Lower leg skin (tissue), 4 donors: ENCODE measurements around the gene CLEC3B. TPM values are rescaled to one million over a fixed set of nuclear protein-coding genes. Genes with fewer than 3 reads are reported as not detected.
A peak's percentile ranks its signal among the peaks of the same experiment; 100 is the strongest.
"Not testable (repeated sequence)": the region's sequence is repeated elsewhere in the genome, so short reads cannot be mapped to it uniquely, and the experiment has no call there.

ENCODE experiments used
- DNase-seq, 2 donors: peaks; one replicate each; pipeline ENCODE4 v3.0.0-alpha.2; 2019; ENCODE audit warnings: low spot score in 2 of 2
- H3K4me3 ChIP-seq: fragments of 200-600 bp; sonication (generic); 2 replicates; pipeline ENCODE4 v1.5.1; 2017; ENCODE audit warnings: mild to moderate bottlenecking, low read depth; ENCODE audit not compliant: poor library complexity, severe bottlenecking
- POLR2A ChIP-seq, 2 donors: fragments of 450-650 bp; IDR thresholded peaks; one replicate each; pipeline ENCODE4 v1.6.1; 2016 to 2017; ENCODE audit warnings: antibody characterized with exemption in 2 of 2, mild to moderate bottlenecking in 1 of 2, moderate library complexity in 1 of 2
- WGBS, 2 donors: methylation state at CpG; one replicate each; pipeline ENCODE4 v1.1.5; 2018; 5-methylcytosine and 5-hydroxymethylcytosine counted together
- intact Hi-C: fragments of 100-400 bp; cut with DNase I; formaldehyde crosslinking; loops from one replicate; pipeline ENCODE4 v1.15.0; 2023; ENCODE audit warnings: low total_unique reads
- total RNA-seq, 4 donors: library from RNA; depleted of rRNA; stranded (reverse); fragments of >200 nt; gene quantifications; one replicate each; pipeline ENCODE4 v1.1.0, GENCODE V29; 2016
- TF ChIP-seq, protein P1 (sequence below), 3 donors: fragments of 450-650 bp; IDR thresholded peaks; one replicate each; pipeline ENCODE4 v1.5.1; 2016; ENCODE audit warnings: antibody characterized with exemption in 3 of 3, mild to moderate bottlenecking in 3 of 3, moderate library complexity in 2 of 3

CLEC3B gene, protein sequence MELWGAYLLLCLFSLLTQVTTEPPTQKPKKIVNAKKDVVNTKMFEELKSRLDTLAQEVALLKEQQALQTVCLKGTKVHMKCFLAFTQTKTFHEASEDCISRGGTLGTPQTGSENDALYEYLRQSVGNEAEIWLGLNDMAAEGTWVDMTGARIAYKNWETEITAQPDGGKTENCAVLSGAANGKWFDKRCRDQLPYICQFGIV
- total RNA-seq: 100 to 1,000 TPM in 1 of 4 donors, 10 to 100 TPM in 3; 15.0 to 113 (median 29.8) TPM

DNA sequence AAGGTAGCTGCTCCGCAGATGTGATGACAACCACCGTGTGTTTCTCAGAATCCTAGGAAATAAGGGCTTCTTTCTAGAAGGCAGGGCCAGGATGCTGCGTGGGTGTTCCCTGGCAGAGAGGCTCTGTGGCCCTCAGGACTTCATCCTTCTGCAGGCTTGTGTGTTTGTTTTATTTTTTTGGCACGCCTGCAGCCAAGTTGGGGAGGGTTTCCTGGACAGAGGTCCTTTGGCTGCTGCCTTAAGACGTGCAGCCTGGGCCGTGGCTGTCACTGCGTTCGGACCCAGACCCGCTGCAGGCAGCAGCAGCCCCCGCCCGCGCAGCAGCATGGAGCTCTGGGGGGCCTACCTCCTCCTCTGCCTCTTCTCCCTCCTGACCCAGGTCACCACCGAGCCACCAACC is at the start of gene CLEC3B:
Gene CLEC3B (plus strand): TSS at position 266 of the 400 bp plus-strand sequence. CDS start 60 bp downstream, at position 326.
- intact Hi-C loops: no loop called here
- peak in 1 of 2 donors; percentile 90 for DNase-seq
- no peak for TF ChIP-seq POLR2A (IDR thresholded peaks at IDR 0.05)
- TF ChIP-seq, protein P1, sequence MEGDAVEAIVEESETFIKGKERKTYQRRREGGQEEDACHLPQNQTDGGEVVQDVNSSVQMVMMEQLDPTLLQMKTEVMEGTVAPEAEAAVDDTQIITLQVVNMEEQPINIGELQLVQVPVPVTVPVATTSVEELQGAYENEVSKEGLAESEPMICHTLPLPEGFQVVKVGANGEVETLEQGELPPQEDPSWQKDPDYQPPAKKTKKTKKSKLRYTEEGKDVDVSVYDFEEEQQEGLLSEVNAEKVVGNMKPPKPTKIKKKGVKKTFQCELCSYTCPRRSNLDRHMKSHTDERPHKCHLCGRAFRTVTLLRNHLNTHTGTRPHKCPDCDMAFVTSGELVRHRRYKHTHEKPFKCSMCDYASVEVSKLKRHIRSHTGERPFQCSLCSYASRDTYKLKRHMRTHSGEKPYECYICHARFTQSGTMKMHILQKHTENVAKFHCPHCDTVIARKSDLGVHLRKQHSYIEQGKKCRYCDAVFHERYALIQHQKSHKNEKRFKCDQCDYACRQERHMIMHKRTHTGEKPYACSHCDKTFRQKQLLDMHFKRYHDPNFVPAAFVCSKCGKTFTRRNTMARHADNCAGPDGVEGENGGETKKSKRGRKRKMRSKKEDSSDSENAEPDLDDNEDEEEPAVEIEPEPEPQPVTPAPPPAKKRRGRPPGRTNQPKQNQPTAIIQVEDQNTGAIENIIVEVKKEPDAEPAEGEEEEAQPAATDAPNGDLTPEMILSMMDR (IDR thresholded peaks at IDR 0.05): no peak
- WGBS, 2 donors: 23 to 34% methylated on average over 13 of the region's 13 CpGs
- no peak within 1 kb of the TSS for H3K4me3 ChIP-seq

DNA sequence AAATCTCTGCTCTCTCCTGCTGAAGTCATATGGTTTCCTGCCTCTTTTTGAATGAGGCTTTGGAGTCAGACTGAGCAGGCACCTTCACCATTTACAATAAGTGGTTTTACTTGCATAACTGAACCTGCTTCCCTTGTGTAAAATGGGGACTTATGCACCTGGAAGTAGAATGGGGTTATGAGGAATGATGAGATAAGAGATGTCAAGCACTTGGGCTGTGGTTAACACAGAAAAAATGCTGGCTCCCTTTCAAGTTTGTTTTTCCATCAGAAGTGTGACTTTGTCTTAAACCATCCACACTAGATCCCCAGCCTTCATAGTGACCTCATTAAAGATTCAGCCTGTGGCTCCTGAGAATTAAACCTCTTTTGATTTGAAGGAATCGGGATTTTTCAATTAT is 44.9 kb upstream of the CLEC3B start:
- intact Hi-C loops: no loop called here
- DNase-seq: no peak
- 80 to 96% methylated on average over 1 of the region's 1 CpG for WGBS, 2 donors
- H3K4me3 ChIP-seq: no peak overlapping the region
- TF ChIP-seq POLR2A (IDR thresholded peaks at IDR 0.05): no peak
- TF ChIP-seq, protein P1 (IDR thresholded peaks at IDR 0.05): no peak

DNA sequence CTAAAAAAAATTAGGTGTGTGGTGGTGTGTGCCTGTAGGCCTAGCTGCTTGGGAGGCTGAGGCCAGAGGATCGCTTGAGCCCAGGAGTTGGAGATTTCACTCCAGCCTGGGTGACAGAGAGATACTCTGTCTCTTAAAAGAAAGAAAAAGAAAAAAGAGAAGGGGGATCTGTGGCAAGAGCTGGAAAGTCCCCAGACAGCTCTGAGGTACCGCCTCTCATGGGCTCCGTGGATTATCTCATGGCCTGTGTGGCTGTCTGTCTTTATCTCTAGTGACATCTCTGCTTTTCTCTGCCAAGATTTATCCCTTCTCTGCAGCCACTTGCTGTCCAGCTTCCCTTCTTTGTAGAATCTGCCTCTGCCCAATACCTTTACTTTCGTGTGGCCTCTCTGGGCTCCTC is 44.4 kb upstream of the CLEC3B start:
- TF ChIP-seq, protein P1 (IDR thresholded peaks at IDR 0.05): no peak
- TF ChIP-seq POLR2A (IDR thresholded peaks at IDR 0.05): no peak
- 74 to 82% methylated on average over 4 of the region's 4 CpGs for WGBS, 2 donors
- DNase-seq: no peak
- intact Hi-C loops: no loop called here
- no peak overlapping the region for H3K4me3 ChIP-seq

DNA sequence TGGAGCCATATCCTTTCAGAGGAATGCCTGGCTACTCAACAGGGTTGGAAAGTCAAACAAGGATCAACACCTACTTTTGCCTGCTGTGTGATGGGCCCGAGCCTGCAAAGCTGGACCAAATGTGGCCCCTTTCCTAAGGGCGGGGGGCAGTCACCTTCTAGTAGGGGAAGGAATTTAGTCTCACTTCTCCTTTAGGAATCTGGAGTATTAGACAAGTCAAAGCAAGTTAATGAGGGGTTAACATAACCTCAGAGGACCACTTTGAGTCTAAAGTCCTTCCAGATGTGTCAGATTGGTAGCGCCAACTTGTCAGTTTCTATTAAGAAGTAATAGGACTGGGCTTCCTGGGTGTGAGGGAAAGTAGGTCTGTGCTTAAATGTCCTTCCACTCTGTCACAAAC is 43.3 kb upstream of the CLEC3B start:
- no peak for DNase-seq
- H3K4me3 ChIP-seq: no peak overlapping the region
- no peak for TF ChIP-seq POLR2A (IDR thresholded peaks at IDR 0.05)
- TF ChIP-seq, protein P1 (IDR thresholded peaks at IDR 0.05): no peak
- 48 to 53% methylated on average over 3 of the region's 3 CpGs for WGBS, 2 donors
- intact Hi-C loops: no loop called here

DNA sequence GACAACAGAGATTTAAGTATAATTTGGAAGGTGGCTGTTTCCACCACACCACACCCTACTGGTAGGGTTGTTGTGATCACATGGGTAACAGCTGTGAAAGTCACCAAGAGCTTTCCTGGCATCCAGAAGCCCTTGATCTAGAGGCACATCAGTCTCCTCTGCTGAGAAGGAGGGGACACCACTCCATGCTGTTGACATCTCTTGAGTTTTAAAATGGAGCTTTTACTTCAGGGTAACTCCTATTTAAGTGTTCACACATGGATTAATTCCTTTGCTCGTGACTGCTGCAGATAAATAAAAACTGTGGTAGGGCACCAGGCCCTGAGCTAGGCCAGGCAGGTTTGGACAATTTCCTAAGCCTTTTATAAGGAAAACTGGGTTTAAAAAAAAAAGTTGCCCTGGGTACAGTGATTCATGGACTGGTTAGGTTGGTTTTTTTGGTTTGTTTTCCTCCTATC is 42.6 kb upstream of the CLEC3B start:
- no peak for TF ChIP-seq POLR2A (IDR thresholded peaks at IDR 0.05)
- TF ChIP-seq, protein P1 (IDR thresholded peaks at IDR 0.05): no peak
- intact Hi-C loops: no loop called here
- no peak overlapping the region for H3K4me3 ChIP-seq
- no peak for DNase-seq
- 26 to 58% methylated on average over 1 of the region's 1 CpG for WGBS, 2 donors

DNA sequence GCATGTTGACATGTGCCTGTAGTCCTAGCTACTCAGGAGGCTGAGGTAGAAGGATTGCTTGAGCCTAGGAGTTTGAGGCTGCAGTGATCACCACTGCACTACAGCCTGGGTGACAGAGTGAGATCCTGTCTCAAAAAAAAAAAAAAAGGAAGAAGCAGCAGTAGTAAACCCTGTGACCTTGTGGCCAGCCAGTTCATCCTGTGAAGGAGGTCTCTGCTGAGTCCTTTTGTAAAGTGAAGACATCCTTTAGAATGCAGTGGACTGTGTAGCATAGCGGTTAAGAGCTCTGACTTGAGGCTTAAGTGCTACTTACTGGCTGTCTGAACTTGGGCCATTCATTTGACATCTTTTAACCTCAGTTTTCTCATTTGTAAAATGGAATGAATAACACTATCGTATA is 41.8 kb upstream of the CLEC3B start:
- WGBS, 2 donors: 89 to 91% methylated on average over 2 of the region's 2 CpGs
- H3K4me3 ChIP-seq: no peak overlapping the region
- TF ChIP-seq, protein P1 (IDR thresholded peaks at IDR 0.05): no peak
- TF ChIP-seq POLR2A (IDR thresholded peaks at IDR 0.05): no peak
- intact Hi-C loops: no loop called here
- no peak for DNase-seq

DNA sequence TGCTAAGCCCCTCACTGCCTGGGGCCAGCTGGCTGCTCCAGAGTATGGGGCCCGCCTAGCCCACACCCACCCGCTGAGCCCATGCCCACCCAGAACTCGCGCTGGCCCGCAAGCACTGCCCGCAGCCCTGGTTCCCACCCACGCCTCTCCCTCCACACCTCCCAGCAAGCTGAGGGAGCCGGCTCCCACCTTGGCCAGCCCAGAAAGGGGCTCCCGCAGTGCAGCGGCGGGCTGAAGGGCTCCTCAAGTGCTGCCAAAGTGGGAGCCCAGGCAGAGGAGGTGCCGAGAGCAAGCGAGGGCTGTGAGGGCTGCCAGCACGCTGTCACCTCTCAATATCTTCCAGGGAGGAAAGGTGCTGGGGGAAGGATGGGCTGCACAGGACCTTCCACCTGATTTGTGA is 39.8 kb upstream of the CLEC3B start:
- peak in 1 of 2 donors; percentile 76 for DNase-seq
- H3K4me3 ChIP-seq, intact Hi-C loops: not testable (repeated sequence)
- WGBS, 2 donors: 81 to 88% methylated on average over 7 to 14 of the region's 14 CpGs
